ENCODE data around the gene TNPO3.

TNPO3 gene

DNA sequence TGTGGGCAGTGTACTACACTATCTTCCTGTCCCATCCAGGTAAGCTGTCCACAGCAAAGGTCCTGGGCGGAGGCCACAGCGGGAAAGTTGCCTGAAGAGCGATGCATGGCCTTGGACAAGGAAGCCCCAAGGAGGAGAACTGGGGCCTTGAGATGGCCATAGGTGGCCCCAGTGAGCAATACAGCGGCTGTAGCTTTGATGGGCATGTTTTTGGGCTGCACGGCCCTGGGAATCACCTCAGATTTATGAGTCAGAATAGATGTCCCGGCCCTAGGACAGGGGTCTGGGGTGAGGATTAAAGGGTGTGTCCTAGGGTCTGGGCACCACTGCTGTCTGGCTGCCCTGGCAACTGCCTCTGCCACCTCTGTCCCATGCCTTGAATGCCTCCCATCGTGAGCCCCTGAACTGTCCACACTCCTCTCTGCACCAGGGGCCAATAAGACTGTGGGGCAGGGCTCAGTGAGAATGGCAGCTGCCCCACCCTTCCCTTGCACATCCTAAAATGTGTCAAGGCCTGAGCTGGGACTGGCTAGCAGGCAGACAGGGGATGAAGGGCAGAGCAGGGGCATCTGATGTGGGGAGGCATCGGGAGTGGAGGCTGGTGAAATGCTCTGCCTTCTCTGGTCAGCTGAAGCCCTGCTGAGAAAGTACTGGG is 126.6 kb downstream of the TNPO3 start:
- intact Hi-C loops (cut with DNase I) = no loop called here
- peak in 3 of 10 donors; percentile 18 to 52 (median 47) for DNase-seq

DNA sequence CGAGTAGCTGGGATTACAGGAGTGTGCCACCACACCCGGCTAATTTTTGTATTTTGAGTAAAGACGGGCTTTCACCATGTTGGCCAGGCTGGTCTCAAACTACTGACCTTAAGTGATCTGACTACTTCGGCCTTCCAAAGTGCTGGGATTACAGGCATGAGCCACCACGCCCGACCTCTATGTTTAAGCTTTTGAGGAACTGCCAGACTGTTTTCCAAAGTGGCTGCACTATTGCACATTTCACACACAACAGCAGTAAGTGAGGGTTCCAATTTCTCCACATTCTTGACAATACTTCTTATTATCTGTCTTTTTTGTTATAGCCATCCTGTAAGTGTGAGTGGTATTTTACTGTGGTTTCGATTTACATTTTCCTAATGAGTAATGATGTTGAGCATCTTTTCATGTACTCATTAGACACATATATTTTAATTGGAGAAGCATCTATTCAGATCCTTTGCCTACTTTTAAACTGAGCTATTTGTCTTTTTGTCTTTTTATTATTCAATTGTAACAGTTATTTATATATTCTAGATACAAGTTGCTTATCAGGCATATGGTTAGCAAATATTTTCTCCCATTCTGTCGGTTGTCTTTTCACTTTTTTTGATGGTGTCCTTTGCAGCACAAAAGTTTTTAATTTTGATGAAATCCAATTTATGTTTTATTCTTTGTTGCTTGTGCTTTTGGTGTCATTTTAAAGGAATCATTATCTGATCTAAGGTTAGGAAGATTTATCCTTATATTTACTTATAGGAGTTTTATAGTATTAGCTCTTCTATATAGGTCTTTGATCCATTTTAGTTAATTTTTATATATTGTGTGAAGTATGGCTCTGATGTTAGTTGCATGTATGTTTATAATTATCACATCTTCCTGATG is 130.0 kb downstream of the TNPO3 start:
- DNase-seq = peak in 3 of 10 donors; percentile 2 to 9 (median 9)
- intact Hi-C loops (cut with DNase I) = no loop called here

DNA sequence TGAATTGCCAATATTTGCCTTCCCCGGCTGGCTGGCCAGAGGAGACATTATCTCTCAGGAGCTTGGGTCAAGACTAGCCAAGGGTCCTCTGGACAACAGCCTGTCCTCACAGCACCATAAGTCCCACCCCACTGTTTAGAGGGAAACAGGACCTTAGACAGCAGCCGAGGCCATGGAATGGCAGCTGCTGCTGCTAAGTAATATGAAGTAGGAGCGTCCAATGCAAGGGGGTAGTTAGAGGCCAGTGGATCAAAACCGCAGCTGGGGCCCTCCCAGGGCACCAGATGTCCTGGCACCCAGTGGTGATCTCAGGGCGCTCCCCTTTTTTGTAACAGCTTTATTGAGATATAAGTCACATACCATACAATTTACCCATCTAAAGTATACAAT is 131.5 kb downstream of the TNPO3 start:
- peak in 3 of 10 donors; percentile 4 to 32 (median 17) for DNase-seq
- intact Hi-C loops (cut with DNase I) = no loop called here

DNA sequence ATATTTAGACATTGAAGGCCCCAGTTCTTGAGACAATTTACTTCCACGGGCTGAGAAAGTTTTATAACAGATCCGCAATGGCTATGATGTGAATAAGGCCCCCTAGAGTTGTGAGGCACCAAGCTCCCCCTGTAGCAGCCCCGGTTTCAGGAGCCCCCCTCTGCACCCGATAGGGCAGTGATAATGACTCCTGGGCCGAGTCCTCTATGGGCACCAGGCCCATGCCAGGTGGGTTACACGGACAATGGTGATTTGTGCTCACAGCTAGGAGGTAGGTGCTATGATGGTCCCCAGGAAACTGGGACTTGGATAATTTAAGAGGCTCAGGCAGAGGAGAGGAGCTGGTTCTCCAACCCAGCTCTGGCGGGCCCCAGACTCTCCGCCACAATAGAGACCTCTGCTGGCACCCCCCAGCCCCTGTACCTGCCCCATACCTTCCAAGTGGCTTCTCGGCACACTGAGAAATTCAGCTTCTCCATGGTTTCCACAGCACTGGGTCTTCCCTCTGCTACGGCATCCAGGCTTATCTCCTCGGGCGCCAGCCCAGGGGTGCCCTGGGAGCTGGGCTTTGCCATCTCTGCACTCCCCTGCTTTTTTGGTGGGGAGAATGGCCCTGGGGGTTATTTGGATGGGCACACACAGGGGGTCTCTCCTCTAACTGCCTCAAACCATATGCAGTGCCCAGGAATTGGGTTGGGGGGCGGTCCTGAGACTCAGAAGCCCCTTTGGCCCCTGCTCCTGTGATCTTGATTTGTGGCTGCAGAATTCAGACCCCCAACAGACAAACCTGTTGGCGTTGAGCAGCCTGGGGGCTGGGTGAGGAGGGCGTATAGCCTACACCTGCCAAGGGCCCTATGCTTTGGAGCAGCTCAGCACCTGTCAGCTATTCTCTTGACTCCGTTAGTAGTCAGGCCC is 132.2 kb downstream of the TNPO3 start:
- peak in 5 of 10 donors; percentile 3 to 75 (median 23) for DNase-seq
- intact Hi-C loops (cut with DNase I) = no loop called here

DNA sequence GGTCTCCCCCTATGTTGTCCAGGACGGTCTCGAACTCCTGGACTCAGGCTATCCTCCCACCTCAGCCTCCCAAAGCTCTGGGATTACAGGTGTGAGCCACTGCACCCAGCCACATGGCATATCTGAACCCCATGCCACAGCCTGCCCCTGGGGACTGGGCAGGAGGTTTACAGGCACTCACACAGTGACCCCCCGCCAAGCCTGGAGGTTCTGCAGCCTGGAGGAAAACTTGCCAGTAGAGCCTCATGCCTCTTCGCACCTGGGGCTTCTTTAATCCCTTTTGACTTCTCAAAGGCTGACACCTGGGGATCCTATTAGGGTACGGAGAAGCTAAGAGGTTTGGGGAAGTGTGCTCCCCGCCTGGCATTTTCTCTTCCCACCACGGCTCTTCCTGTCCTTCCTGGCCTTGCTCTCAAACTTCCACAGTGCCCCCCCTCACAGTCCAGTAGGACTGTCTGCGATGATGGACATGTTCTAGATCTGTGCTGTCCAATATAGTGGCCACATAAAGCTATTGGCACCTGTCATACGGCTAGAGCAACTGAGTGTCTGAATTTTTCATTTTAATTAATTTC is 133.0 kb downstream of the TNPO3 start:
- DNase-seq = peak in 4 of 10 donors; percentile 7 to 69 (median 34)
- intact Hi-C loops (cut with DNase I) = no loop called here

DNA sequence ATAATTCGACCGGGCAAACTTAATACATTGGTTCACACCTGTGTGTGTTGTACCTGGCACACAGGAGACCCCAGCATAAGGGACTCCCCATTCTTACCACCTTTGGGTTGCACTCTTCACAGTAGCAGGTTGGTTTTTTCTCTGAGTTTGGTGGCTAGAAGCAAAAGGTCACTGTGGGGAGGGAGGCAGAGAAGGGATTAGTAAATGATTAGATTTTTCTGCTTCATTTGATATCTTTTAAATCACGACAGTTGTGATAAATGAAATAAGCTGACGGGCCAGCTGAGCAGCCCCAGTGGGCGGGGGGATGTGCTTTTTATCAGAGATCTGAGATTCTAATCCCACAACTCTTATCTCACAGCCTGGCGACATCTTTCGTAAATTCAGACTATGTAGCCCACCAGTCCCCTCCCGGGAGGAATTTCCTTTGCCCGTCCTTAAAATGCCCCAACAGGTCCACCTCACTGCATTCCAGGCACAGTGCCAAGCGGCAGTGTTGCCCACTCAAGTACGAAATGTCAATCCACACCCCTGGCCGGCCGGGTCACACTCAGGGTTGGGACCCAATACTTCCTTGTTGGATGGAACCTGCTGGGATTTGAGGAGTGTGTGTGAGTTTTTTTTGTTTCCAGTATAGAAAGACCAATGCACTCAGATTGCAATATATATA is 133.9 kb downstream of the TNPO3 start:
- intact Hi-C loops (cut with DNase I) = no loop called here
- peak in 5 of 10 donors; percentile 15 to 83 (median 70) for DNase-seq

DNA sequence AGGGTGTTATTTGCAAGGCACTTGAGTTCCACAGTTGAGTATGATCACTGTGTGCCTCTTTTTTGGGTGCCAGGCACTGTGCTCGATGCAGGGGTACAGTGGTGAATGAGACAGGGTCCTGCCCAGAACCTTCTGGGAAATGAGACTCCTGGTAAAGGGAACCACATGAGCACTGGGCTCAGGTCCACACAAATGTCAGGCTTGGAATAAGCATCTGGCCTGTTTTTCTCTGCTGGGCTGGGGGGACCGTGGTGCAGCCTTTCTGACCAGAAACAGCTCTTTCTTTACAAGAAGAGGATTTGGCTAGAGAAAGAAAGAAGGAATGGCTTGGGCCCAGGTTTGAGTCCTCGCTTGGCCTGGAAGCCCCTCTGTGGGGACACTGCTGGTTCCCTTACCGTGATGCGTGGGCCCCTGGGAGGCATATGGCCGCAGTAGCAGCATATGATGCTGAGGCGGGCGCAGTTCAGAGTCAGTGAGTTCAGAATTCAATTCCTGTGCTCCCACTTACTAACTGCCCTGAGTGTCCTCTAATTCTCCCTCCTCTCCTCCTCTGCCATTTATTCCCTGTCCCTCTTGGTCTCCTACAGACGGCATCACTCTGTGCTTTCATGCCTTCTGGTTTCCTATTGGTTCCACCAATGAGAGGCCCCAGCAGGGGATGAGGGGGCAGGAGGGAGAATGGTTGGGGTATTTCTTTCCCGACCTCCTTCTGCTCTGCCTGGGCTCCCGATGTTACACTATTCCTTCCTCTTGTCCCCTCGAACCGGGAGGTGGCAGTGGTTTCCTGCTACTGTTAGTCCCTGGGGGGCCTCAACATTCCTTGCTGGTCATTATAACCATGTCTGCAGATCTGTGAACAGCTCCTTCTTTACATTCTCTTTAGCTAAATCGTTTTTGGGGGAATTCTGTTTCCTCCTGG is 134.8 kb downstream of the TNPO3 start:
- intact Hi-C loops (cut with DNase I) = no loop called here
- DNase-seq = peak in 6 of 10 donors; percentile 9 to 74 (median 32)

DNA sequence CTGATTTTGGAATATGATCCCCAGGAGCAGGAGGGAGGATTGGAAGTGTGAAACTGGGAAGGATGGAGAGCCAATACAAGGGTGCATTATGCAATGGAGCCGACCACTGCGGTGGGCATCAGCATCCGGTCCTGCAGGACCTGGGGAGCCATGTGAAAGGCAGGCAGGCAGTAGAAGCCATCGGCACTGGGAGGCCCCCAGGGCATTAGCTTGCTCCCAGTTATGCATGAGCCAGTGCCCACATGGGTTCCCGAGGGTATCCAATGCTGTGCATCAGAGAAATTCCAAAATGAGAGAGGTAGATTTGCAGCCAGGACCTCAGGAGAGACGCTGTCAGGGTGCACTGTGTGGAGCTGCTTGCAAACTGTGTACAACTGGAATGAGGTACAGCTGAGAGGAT is 135.7 kb downstream of the TNPO3 start:
- intact Hi-C loops (cut with DNase I) = no loop called here
- peak in 3 of 10 donors; percentile 5 to 22 (median 5) for DNase-seq

DNA sequence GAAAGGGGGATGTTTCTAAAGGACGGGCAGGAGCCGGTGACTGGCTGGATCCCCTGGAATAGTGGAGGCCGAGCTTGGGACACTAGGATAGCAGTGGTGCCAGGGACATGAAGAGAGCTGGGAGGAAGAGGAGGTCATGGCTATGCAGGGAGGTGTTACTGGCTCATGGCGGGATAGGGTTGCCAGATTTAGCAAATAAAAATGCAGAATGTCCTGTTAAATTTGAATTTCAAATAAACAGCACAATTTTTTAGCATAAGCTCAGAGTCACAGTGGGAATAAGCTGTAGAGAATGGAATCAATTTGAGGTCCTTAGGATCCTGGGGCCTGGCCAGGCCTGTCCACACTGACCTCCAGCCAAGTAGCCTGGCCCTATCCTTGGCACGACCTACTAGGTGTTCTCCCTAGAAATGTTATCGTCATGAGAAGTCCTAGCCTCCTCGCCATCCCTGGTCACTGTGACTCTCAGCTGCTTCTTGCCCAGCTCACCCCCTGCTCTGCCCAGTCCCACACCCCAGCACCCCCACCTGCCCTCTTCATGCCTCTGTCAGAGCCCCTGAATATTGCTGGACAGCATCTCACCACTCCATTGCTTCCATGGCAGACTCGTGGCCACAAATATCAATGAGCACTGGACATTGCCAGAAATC is 136.8 kb downstream of the TNPO3 start:
- intact Hi-C loops (cut with DNase I) = no loop called here
- DNase-seq = peak in 4 of 10 donors; percentile 12 to 37 (median 21)

DNA sequence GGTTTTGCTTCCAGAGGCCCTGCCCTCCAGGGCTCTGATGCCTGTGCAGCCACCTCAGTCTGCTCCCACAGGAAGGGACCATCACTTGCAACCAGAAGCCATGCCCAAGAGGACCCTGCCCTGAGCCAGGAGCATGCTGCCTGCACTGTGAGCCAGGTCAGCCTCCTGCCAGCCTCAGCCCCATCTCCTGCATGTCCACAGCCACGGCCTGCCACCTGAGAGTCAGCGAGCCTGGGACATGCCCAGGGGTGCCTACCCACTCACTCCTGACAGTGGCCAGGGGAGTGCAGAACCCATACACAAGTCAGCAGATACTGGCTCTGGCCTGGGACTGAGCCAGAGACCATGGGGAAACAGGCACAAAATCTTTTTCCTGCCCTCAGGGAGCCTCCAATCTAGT is 137.8 kb downstream of the TNPO3 start:
- DNase-seq = peak in 4 of 10 donors; percentile 5 to 63 (median 42)
- intact Hi-C loops (cut with DNase I) = no loop called here

DNA sequence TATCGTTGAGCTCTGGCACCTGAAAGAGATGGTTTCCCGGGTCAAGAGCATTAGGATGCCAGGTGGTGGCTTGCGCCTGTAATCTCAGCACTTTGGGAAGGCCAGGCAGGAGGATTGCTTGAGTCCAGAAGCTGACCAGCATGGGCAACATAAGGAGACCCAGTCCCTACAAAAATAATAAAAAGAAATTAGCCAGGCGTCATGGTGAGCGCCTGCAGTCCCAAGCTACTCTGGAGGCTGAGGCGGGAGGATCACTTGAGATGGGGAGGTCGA is 138.3 kb downstream of the TNPO3 start:
- intact Hi-C loops (cut with DNase I) = no loop called here
- DNase-seq = peak in 3 of 10 donors; percentile 16 to 52 (median 34)

DNA sequence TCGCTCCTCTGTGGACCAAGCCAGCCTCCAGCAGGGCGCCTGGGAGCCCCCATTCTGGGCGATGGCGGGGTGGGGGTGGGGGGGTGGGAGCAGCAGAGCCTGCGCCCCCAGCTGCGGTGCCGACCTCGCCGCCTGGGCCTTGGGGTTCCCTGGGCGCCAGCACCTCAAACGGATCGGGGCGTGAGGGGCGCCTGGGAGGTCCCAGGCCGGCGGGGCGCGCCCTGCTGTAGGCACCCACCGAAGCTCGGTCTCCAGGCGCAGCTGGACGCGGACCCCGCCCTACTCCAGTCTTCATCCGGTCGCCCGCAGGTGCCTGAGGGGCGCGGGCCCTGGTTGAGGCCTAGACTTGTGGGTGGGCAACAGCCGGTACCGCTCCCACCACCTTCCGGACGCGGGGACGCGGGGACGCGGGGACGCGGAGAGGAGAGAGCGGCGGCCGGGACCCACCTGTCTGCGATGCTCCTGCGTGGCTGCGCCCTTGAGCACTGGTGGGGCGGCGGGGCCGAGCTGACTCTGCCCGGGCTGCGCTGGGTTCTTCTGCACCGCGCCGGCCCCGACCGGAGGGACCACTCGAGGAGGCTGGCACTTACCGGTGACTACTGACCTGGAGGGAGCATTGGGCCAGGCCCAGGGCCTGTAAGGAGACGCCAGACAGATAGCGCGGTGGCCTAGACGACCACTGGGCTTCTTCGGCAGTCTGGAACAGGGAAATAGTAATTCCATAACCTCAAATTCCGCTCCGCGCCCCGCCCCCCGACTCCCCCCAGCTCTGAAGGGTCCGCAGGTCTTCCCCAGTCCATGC is 138.9 kb downstream of the TNPO3 start:
- peak in 5 of 10 donors; percentile 6 to 78 (median 67) for DNase-seq
- intact Hi-C loops (cut with DNase I) = no loop called here

DNA sequence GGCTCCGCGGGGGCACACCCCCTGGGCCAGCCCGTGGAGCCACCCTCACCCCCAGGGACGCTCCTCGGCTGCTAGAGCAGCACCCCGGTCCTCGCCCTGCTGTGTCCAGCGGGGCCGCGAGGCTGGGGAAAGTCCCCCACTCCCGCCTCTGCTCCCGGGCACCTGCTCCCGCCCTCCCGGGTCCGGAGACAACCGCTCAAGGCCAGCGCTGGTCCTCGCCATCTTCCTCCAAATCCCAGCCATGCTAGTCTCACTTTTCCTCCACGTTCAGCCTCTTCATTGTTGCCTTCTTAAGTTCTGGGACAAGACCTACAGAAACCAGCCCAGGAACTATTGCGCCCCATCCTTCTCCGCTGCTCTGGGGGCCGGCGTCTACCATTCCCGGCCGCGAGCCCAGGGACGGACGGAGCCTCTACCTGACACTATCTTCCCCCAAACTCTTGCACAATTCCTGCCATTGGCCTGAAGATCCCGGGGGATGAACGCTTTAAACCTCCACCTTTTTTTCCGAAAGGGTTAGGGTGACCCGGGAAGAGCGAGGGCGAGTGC is 139.6 kb downstream of the TNPO3 start:
- intact Hi-C loops (cut with DNase I) = no loop called here
- DNase-seq = peak in 5 of 10 donors; percentile 1 to 73 (median 23)

DNA sequence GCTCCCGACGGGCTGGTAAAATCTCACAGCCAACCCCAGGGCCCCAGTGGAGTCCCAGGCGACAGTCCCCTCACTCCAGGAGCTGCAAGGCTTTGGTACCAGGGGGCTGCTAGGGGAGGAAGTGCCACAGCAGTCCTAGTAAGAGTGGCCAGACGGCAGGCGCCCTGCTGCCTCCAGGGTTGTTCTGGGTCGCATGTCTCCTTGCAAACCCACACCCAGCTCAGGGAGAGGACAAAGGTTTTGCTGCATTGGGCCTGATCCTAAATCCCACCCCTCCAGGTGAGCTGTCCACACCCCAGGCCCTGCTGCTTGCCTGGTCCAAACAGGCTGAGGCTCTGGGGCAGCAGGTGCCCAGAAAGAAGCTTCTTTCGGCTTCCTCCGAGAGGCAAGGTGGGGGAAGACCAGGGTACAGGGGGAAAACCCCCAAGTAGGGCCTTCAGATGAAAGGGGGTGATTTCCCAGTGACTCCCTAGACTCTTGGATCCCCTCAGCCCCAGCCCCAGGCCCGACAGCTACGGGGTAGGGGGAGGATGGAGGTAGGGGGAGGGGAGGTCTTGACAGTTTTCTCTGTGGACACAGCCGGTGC is 140.3 kb downstream of the TNPO3 start:
- intact Hi-C loops (cut with DNase I) = no loop called here

DNA sequence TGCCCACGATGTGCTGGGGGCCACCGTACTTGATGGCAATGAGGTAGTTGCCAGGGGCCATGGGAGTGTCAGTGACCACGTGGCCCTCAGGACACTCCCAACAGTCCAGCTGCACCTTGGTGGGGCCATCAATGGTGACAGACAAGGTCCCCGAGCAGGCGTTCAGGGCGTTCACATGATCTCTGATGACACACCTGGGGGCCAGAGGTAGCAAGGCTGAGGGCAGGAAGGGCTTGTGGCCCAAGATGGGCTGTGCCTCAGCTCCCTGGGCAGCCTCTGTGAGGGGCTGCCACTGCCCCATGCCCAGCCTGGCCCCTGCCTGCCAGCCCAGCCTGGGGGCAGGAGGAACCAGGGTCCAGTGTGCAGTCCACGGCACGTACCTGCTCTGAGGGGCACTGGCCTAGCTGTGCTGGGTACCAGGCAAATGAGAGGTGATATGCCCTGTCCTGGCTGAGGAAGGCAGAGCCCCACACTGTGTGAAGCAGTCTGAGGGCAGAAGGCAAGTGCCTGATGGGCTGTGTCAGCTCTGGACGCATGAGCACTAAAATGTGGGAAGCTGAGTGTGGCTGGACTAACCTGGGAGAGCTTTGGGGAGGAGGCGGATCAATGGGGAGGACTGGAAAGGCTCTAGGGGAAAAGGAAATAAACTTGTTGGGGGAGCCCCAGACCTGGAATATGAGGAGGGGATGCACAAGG is 140.9 kb downstream of the TNPO3 start:
- DNase-seq = peak in 4 of 10 donors; percentile 8 to 50 (median 38)
- intact Hi-C loops (cut with DNase I) = no loop called here

More for the DNA sequence above, 140.3 kb downstream of the TNPO3 start:
- peak in 5 of 10 donors; percentile 3 to 57 (median 48) for DNase-seq

Data from posterior cingulate gyrus (tissue), 11 donors.